ENCODE measurements around the gene SAXO1.
"Not testable (repeated sequence)": the region's sequence is repeated elsewhere in the genome, so short reads cannot be mapped to it uniquely, and the experiment has no call there.

The SAXO1 gene, protein sequence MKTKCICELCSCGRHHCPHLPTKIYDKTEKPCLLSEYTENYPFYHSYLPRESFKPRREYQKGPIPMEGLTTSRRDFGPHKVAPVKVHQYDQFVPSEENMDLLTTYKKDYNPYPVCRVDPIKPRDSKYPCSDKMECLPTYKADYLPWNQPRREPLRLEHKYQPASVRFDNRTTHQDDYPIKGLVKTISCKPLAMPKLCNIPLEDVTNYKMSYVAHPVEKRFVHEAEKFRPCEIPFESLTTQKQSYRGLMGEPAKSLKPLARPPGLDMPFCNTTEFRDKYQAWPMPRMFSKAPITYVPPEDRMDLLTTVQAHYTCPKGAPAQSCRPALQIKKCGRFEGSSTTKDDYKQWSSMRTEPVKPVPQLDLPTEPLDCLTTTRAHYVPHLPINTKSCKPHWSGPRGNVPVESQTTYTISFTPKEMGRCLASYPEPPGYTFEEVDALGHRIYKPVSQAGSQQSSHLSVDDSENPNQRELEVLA

DNA sequence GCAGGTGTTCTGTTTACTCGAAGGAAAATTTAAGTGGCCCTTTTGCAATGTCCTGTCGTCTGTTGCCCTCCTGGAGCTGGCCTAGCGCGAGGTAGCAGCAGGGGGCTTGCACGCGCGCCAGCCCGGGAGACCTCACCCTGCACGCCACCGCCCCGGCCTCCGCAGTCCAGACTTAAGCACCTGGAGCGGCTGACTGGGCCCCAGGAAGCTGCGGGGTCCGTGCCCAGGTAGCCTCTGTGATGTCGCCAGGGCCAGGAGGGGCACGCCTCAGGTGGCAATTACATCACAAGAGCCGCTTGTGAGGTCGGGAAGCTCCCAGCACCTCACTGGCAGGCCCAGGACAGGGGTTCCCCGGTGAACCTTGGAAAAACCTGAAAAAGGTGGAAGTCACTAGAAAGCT is at the start of gene SAXO1:
Gene SAXO1, minus strand, starts transcription at position 195 of the 400 bp plus-strand sequence. CDS start 301 bp downstream, outside the sequence.
- no peak for DNase-seq (ENCODE audit: low read depth)

DNA sequence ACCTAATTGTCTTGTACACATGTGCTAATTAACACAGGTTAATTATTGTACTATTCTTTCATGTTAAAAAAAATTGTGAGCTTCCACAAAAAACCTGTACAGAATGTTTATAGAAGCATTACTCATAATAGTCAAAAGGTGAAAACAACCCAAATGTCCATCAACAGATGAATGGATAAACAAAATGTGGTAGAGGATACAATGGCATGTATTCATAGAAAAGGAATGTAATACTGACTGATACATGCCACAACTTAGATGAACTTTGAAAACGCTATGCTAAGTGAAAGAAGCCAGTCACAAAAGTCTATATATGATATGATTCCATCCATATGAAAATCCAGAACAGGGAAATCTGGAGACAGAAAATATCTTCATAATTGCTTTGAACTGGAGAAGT is 41.8 kb upstream of the SAXO1 start:
- no peak for DNase-seq (ENCODE audit: low read depth)

DNA sequence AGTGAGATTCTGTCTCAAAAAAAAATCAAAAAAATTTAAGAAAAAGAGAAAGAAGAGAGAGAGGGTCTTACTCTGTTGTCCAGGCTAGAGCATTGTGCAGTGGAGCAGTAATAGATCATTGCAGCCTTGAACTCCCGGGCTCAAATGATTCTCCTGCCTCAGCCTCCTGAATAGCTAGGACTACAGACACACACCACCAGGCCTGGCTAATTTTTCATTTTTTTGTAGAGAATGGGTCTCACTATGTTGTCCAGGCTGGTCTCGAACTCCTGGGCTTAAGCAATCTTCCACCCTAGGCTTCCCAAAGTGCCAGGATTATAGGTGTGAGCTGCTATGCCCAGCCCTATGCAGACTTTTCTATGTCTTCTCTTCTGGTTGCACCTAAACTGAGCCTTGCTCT is 41.2 kb upstream of the SAXO1 start:
- no peak for DNase-seq (ENCODE audit: low read depth)

DNA sequence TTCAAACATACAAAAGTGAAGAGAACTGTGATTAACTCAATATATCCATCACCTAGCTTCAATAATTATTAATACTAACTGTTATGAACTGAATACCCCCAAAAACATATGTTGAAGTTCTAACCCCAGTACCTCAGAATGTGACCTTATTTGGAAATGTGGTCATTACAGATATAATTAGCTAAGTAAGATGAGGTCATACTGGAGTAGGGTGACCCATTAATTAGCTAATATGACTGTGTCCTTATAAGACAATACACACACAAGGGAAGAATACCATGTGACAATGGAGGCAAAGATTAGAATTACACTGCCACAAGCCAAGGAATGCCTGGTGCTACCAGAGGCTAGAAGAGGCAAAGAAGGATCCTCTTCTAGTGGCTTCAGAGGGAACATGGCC is 24.0 kb upstream of the SAXO1 start:
- DNase-seq (ENCODE audit: low read depth) = no peak

DNA sequence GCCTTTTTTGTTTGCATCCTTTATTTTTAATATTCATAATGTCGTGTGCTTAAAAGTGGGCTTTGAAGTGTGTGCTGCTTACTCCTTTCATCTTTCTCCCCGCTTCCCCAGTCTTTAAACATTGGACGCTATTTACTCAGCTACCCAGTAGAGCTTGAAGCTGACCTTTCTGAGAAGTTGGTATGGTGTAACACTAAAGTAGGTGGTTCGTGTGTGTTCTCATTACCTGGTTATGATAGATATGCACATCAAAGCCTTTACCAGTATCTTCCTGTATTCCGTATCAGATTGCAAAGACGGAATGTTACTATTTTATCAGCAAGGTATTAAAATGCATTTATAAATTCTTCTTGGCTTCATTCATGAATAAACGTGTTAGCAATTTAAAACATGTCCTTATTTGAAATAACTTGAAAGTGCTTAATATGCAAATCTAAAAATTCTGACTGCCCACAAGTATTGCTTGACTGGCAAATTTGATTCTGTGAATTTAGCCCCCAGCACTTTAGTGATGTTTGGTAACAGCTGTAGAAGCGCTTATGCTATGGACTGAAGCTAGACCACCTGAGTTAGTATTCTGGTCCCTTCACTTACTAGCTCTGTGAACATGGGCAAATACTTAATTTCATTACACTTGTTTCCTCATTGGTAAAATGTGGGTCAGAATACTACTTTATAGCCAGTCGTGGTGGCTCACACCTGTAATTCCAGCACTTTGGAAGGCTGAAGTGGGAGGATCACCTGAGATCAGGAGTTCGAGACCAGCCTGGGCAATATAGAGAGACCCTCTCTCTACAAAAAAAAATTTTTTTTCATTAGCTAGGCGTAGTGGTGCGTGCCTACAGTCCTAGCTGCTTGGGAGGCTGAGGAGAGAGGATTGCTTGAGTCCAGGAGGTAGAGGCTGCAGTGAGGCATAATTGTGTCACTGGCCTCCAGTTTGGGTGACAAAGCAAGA is 17.9 kb upstream of the SAXO1 start:
- no peak for DNase-seq (ENCODE audit: low read depth)

DNA sequence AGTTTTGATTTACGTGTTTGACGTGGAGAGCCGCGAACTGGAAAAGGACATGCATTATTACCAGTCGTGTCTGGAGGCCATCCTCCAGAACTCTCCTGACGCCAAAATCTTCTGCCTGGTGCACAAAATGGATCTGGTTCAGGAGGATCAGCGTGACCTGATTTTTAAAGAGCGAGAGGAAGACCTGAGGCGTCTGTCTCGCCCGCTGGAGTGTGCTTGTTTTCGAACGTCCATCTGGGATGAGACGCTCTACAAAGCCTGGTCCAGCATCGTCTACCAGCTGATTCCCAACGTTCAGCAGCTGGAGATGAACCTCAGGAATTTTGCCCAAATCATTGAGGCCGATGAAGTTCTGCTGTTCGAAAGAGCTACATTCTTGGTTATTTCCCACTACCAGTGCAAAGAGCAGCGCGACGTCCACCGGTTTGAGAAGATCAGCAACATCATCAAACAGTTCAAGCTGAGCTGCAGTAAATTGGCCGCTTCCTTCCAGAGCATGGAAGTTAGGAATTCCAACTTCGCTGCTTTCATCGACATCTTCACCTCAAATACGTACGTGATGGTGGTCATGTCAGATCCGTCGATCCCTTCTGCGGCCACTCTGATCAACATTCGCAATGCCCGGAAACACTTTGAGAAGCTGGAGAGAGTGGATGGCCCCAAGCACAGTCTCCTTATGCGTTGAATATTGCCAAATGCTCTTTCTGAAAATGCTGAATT is 17.1 kb upstream of the SAXO1 start:
- no peak for DNase-seq (ENCODE audit: low read depth)

DNA sequence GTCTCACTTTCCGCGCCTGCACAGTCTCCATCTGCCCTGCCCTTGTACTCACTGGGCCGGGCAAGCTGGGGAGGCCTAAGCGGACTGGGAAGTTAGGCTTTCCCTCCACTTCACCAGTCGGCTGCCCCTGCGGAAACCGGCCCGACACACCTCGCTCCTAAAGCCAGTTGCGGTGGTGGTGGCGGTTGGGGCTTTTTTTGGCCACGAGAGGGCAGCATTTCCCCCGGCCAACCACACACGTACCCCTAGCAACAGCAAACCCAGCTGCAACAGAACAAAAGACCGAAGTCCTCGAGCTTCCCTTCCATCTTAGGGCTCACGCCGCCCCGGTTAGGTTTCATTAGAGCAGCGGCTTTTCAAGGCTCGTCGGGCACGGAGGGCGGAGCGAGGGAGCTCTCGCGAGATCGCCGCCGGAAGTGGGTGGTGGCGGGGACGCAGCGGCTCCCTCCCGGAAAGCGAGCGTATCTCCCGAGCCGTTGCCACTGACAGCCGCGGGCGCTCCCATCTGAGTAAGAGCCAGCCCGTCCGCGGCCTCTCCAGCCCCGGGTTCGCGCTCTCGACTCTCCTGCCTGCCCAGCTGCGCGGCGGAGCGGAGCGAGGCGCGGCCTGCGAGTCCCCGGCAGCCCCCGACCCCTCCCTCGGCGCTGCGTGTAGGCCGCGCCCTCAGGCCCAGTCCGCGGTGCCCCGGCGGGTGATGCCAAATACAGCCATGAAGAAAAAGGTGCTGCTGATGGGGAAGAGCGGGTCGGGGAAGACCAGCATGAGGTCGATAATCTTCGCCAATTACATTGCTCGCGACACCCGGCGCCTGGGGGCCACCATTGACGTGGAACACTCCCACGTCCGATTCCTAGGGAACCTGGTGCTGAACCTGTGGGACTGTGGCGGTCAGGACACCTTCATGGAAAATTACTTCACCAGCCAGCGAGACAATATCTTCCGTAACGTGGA is 16.2 kb upstream of the SAXO1 start, which contains the start of gene RRAGA:
Gene RRAGA, plus strand, starts transcription at position 462 of the 951 bp plus-strand sequence. Its CDS starts 233 bp downstream, at position 695.
- peak; percentile 87 for DNase-seq (ENCODE audit: low read depth)

DNA sequence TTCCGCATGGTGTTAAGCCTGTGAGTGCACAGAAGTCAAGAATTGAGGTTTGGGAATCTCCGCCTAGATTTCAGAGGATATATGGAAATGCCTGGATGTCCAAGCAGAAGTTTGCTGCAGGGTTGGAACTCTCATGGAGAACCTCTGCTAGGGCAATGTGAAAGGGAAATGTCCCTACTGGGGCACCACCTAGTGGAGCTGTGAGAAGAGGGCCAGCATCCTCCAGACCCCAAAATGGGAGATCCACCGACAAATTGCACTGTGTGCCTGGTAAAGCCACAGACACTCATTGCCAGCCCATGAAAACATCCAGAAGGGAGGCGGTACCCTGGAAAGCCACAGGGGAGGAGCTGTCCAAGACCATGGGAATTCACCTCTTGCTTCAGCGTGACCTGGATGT is 3.6 kb upstream of the SAXO1 start:
- no peak for DNase-seq (ENCODE audit: low read depth)

DNA sequence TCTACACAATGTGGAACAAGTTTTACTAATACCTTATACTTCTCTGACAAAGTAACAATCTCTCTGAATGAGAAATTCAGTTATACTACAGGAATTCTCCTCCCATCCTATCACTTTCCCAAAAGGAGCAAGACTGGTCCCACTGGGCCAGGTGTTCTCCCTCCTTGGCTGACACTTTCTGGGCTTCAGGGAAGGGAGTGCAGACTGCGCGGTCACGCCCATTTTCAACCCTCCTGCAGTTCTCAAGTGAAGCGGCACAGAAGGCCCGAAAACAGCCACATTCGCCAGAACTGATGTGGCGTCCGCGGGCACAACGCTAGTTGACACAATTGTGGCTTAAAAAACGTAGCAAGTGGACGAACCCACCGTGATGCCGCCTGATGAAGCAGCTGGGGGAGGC is 603 bp downstream of the SAXO1 start:
- DNase-seq (ENCODE audit: low read depth) = no peak

DNA sequence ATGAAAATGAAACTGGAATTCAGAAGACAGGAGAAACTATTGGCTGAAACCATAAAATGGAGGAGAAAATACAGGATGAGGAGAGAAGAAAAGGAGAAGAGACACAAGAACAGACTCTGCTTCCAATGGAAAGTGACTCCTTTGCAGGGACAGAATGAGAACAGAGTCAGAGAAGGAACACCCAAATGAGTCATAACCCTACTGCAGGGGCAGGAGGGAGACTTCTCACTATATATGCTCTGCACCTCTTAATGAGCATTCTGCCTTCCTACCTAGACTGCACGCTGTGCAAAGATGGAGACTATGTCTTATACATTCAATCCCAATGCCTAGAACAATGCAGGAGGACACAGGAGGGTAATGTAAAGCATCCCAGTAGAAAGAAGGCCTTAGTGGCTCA is 2.1 kb downstream of the SAXO1 start:
- no peak for DNase-seq (ENCODE audit: low read depth)

DNA sequence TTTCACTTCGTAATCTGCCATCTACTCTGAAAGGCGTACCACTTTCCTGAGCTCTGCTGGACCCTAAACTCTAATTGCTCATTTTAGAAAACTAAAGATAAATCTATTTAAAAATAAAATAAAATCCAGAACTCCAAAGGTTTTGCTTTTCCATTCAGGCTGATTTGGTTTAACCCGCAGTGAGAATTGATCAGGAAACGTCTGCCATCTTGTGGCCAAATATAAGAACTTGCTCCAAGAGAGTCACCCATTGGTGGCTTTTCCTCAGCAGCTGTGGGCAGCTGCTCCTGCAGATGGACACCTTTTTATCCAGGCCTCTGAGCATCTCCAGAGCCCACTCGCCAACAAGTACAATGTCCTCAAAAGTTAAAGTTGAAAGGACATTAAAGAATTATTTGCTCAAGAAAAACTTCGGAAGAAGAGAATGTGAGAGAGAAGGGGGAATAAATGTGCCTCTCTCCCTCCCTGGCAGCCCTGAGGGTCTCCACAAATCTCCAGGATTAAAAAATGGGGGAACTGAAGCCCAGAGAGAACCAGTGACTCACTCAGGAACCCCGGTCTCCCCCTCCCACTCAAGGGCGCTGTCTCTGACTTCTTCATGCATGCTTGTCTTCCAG is 4.1 kb downstream of the SAXO1 start:
- no peak for DNase-seq (ENCODE audit: low read depth)

DNA sequence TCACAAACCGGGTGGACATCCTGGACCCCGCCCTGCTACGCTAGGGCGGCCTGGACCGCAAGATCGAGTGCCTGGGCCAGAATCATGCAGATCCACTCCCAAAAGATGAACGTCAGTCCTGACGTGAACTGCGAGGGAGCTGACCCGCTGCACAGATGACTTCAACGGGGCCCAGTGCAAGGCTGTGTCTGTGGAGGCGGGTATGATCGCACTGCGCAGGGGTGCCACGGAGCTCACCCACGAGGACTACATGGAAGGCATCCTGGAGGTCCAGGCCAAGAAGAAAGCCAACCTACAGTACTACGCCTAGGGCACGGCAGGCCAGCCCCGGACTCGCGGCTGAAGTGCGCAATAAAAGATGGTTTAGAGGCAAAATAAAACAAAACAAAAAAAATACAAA is 5.2 kb downstream of the SAXO1 start:
- no peak for DNase-seq (ENCODE audit: low read depth)

DNA sequence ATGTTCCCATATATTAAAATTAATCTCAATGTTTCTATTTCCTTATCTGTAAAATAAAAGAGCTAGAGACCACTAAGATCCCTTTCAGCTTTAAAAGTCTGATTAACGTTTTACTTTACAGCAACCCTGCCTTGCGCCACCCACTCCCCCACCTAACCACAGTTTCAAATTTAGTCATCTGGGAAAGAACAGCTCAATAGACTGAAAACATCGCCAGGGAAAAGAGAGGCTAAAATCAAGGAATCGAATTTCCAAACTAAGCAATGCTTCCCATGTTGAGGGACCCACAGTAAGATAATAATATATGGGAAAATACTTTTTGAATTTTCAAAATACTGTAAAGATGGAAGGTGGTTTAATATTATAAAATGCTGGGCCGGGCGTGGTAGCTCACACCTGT is 6.6 kb downstream of the SAXO1 start:
- no peak for DNase-seq (ENCODE audit: low read depth)

DNA sequence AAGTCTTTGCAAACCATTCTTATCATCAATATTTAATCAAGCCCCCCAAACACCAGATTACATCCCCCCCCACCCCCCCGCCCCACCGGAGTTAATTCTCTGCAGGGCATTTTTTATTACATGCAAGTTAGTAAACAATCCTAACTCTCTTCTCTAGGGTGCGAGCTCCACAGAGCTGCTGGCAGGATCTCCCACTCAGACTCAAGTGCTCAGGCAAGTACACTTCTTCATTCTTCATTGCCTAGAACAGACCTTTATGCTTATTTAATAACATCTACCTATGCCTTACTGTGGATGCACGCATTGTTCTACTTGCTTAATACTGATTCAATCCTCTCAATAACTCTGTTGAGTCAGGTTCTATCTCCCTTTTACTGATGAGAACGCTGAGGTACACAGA is 9.9 kb downstream of the SAXO1 start:
- DNase-seq (ENCODE audit: low read depth) = no peak

DNA sequence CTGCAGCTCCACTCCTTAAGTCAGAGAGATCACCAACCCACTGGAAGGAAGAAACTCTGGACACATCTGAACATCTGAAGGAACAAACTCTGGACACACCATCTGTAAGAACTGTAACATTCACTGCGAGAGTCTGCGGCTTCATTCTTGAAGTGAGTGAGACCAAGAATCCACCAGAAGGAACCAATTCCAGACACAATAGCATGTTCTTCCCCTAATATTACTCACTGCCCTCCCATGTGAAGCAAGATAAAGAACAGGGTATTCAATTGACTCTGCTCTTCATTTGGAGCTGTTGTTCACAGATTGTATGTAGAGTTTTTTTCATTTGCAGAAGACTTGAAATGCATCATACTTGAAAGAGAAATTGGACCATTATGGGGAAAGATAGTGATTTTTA is 10.8 kb downstream of the SAXO1 start:
- no peak for DNase-seq (ENCODE audit: low read depth)

DNA sequence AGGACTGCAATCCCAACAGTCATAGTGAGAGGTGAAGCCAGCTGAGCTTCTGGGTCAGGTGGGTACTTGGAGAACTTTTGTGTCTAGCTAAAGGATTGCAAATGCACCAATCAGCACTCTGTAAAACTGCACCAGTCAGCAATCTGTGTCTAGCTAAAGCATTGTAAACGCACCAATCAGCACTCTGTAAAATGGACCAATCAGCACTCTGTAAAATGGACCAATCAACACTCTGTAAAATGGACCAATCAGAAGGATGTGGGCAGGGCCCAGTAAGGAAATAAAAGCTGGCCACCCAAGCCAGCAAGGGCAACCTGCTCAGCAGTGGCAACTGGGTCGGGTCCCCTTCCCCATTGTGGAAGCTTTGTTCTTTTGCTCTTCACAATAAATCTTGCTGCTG is 11.4 kb downstream of the SAXO1 start:
- not testable (repeated sequence) for DNase-seq (ENCODE audit: low read depth)

DNA sequence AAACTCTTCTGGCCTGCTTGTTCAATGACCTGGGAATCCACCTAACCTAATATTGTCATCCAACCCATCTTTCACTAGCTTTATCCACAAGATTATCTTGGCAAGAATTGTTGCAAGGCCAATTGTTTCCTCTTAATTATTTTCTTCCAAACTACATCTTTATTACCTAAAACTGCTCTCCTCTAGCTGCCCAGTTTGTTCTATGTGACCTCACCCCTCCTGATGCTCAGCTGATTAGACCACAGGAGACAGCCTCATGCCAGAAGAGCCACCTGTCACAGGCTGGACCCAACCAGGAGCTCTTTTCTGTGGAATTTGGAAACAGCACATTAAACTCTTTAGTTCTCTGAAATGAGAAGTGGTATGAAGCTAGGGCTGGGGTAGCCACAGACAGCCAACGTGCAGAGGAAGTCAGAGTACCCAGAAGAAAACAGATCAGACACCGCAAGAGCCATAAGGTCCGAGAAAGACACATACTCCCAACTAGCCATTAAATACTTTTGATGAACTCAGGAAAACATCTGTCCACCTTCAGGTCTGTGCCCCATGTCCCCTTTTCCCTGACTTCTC is 12.0 kb downstream of the SAXO1 start:
- no peak for DNase-seq (ENCODE audit: low read depth)

DNA sequence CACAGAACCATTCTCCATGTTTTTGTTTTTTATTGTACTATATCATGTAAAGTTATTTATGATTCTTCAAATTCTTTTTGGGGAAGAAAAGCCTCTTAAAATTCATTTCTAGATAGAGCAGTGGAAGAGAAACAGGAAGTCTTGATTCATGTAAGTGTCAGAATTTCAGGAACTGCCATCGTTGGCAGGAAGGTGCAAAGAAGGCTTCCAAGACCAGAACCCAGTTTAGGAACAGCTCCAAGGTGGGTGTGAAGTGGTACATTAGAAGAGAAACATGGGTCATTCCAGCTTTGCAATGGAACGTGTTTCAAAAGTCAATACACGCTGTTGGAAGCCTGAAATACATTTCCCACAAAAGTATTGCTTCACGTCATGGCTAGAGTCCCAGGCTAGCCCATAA is 14.8 kb downstream of the SAXO1 start:
- DNase-seq (ENCODE audit: low read depth) = no peak

DNA sequence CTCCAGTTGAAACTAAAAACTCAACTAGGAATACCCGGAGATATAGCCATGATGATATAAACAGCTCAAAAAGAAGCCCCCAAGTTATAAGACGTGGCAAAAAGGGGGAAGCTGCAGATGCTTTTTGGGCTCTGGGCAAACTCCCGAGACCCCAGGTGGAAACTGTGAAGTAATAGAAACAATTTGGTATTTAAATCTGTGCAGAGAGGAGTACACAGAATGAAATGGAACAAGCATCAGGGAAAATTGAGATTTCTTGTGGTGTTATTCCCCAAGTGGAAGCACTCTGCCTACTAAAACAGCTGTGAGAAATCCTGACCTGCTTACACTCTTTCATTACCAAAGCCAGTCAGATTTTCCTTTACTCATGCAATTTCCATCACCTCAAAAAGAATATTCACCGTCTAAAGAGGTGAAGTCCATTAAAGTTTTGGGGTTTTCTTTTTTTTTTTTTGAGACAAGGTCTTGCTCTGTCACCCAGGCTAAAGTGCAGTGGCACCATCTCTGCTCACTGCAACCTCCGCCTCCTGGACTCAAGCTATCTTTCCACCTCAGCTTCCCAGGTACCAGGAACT is 23.5 kb downstream of the SAXO1 start:
- no peak for DNase-seq (ENCODE audit: low read depth)

DNA sequence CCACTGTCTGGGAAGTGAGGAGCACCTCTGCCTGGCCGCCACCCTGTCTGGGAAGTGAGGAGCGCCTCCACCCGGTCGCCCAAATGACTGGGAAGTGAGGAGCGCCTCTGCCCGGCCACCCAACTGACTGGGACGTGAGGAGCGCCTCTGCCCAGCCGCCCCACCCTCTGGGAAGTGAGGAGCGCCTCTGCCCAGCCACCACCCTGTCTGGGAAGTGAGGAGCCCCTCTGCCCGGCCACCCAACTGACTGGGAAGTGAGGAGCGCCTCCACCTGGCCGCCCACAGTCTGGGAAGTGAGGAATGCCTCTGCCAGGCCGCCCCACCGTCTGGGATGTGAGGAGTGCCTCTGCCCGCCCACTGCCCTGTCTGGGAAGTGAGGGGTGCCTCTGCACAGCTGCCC is 32.9 kb downstream of the SAXO1 start:
- no peak for DNase-seq (ENCODE audit: low read depth)

All from activated T-cell treated with anti-CD3 and anti-CD28 coated beads for 1 hour (primary cell).